Astrocyte of the spinal cord (primary cell): ENCODE results near the gene HAPLN1.

Experiments
- DNase-seq: peaks from one replicate; pipeline ENCODE4 v3.0.0; 2011; ENCODE audit warnings: low read depth, low spot score
- H3K4me3 ChIP-seq: 2 replicates; pipeline ENCODE4 v1.5.1; 2011; ENCODE audit warnings: low read depth, mild to moderate bottlenecking, low read length, moderate library complexity
- CTCF ChIP-seq: IDR thresholded peaks from 2 replicates; pipeline ENCODE4 v1.5.1; 2012; ENCODE audit warnings: low read depth, mild to moderate bottlenecking, low read length, inconsistent platforms
- in situ Hi-C: cut with HindIII; loops from 2 replicates; pipeline ENCODE4 v1.10.0; 2017; ENCODE audit warnings: low sequenced_read_pairs

The HAPLN1 gene

DNA sequence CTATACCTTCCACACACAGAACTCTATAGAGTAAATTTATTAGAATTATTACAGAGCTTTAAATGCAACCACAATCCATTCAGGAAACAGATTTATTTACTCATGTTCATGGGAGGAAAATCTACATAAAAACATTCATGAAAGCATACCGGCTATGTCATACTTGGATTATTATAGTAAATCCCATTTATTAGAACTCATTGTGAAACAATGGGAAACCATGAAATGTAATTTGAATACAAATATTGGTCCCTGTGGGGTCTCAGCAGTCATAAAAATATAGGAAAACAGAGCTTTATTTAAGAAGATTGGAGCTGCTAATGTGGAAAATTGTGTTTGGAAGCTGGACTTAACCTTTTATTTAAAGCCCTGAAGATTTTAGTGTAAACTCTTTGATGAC lies 80.7 kb downstream of the HAPLN1 start:
- in situ Hi-C loops, result no loop called here
- H3K4me3 ChIP-seq, result no peak overlapping the region
- no peak for TF ChIP-seq CTCF
- DNase-seq, result no peak

GRCh38 chr5:83636156-83636555 lies 84.5 kb downstream of the HAPLN1 start:
- peak; percentile 23 for DNase-seq
- no peak for TF ChIP-seq CTCF
- in situ Hi-C loops, result no loop called here
- no peak overlapping the region for H3K4me3 ChIP-seq

- no peak for TF ChIP-seq CTCF
- in situ Hi-C loops, result no loop called here
- DNase-seq, result no peak
These were observed 87.4 kb downstream of the HAPLN1 start for GRCh38 chr5:83633285-83633684.

DNA sequence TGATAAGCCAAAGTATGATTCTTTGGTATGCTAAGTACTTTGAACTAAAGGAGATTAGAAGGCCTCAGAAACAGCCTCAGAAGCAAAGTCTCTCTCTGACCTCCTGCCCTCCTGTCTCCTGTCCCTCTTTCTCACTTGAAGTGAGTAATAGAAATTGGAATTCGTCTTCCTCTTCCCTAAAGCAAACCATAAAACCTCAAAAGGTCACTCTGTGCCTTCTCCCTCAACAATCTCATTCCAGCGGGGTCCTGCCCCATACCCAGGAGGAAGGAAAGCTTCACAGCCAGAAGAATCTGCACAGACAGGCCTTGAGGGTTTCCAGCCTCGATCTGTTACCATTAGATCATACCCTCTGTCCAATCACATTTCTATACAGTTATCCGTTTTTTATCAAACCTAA lies 87.8 kb downstream of the HAPLN1 start:
- DNase-seq, result peak; percentile 79
- no peak for TF ChIP-seq CTCF
- H3K4me3 ChIP-seq, result no peak overlapping the region
- in situ Hi-C loops, result no loop called here

More at GRCh38 chr5:83633285-83633684, 87.4 kb downstream of the HAPLN1 start:
- H3K4me3 ChIP-seq, result no peak overlapping the region

DNA sequence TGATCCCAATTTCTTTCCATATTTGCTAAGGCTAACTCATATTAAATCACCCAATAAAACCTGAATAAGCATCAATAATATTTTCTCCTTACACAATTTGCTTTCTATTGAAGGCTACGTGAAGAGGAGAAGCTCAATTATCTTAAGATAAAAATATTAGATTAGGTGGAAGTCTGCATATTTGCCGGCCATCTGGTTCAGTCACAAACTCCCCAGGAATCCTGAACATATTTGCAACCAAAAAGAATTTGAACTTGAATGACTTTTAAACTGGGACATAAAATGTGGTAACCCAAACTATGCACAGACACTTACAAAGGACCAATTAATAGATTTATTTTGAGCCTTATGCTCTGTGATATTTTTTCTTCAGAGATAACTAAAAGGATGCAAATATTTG lies 92.3 kb downstream of the HAPLN1 start:
- in situ Hi-C loops, result no loop called here
- TF ChIP-seq CTCF, result no peak
- DNase-seq, result peak; percentile 13
- no peak overlapping the region for H3K4me3 ChIP-seq

GRCh38 chr5:83614841-83615240 lies 105.8 kb downstream of the HAPLN1 start:
- no peak for TF ChIP-seq CTCF
- no peak for DNase-seq
- H3K4me3 ChIP-seq, result no peak overlapping the region
- in situ Hi-C loops, result no loop called here

DNA sequence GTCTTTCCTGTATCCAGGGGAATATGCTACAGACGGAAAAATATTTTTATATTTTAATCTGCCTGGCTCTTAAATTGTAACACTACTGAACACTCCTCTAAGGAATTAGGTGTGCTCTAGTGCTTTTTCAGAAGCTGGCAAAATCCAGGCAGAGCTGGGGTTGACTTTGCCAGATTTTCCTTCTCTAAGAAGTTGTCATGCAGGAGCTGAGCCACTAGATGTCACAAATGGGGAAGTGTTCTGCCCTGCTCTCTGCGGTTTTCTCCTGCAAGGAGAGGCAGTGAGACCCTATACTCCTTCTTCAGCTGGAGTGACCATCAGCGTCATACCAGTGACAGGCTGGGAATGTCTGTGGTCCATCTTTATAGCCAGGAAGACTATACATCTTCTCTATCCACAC lies 112.5 kb downstream of the HAPLN1 start:
- peak; percentile 59 for DNase-seq
- peak; percentile 79 for TF ChIP-seq CTCF
- no peak overlapping the region for H3K4me3 ChIP-seq
- in situ Hi-C loops, result no loop called here
